HG02623 (cell line): ENCODE results near the gene FPGS.

ENCODE experiments used
- ATAC-seq: cut with Tn5 transposase; IDR thresholded peaks from one replicate; pipeline ENCODE4 v1.9.1; 2021; ENCODE audit warnings: moderate library complexity; ENCODE audit not compliant: unreplicated experiment

Gene FPGS

GRCh38 chr9:127856094-127856728 lies 53.5 kb downstream of the FPGS start:
- ATAC-seq: no peak

- no peak for ATAC-seq
These were observed 54.0 kb downstream of the FPGS start for GRCh38 chr9:127856729-127857116.

GRCh38 chr9:127857278-127857677 lies 54.6 kb downstream of the FPGS start:
- no peak for ATAC-seq

- ATAC-seq: no peak
These were observed 55.4 kb downstream of the FPGS start for GRCh38 chr9:127858041-127858512.

GRCh38 chr9:127860260-127860659 lies 57.6 kb downstream of the FPGS start:
- ATAC-seq: no peak

- no peak for ATAC-seq
These were observed 58.1 kb downstream of the FPGS start for GRCh38 chr9:127860779-127861178.

GRCh38 chr9:127862075-127863011 lies 59.7 kb downstream of the FPGS start:
- ATAC-seq: no peak

- no peak for ATAC-seq
These were observed 60.5 kb downstream of the FPGS start for GRCh38 chr9:127863191-127863621.
